HG03139 (cell line): ENCODE data around the gene TF.
"Not testable (repeated sequence)": the region's sequence is repeated elsewhere in the genome, so short reads cannot be mapped to it uniquely, and the experiment has no call there.

ENCODE experiments used
- ATAC-seq: cut with Tn5 transposase; IDR thresholded peaks from one replicate; pipeline ENCODE4 v1.9.1; 2021; ENCODE audit not compliant: unreplicated experiment

Gene TF

GRCh38 chr3:133745981-133746711 is at the start of gene TF:
Gene TF (plus strand): TSS chr3:133746393. CDS start chr3:133746441, 48 bp downstream.
- ATAC-seq = no peak

GRCh38 chr3:133697960-133698359 is 48.2 kb upstream of the TF start:
- ATAC-seq = no peak

- no peak for ATAC-seq
Observed at GRCh38 chr3:133699467-133699866, 46.7 kb upstream of the TF start.

- ATAC-seq = no peak
Observed at GRCh38 chr3:133699903-133700302, 46.3 kb upstream of the TF start.

- no peak for ATAC-seq
Observed at GRCh38 chr3:133700351-133700750, 45.8 kb upstream of the TF start.

GRCh38 chr3:133701435-133702358 is 44.5 kb upstream of the TF start:
- no peak for ATAC-seq

GRCh38 chr3:133703915-133704314 is 42.3 kb upstream of the TF start:
- no peak for ATAC-seq

GRCh38 chr3:133706033-133706432 is 40.2 kb upstream of the TF start:
- ATAC-seq = no peak

GRCh38 chr3:133709139-133709750 is 36.9 kb upstream of the TF start:
- ATAC-seq = no peak

- no peak for ATAC-seq
Observed at GRCh38 chr3:133711013-133711412, 35.2 kb upstream of the TF start.

- no peak for ATAC-seq
Observed at GRCh38 chr3:133712017-133712416, 34.2 kb upstream of the TF start.

GRCh38 chr3:133713347-133713746 is 32.8 kb upstream of the TF start:
- ATAC-seq = no peak

GRCh38 chr3:133717424-133717823 is 28.8 kb upstream of the TF start:
- ATAC-seq = no peak

GRCh38 chr3:133722935-133723334 is 23.3 kb upstream of the TF start:
- no peak for ATAC-seq

- ATAC-seq = no peak
Observed at GRCh38 chr3:133730993-133731392, 15.2 kb upstream of the TF start.

GRCh38 chr3:133732231-133732630 is 14.0 kb upstream of the TF start:
- not testable (repeated sequence) for ATAC-seq

GRCh38 chr3:133733226-133733625 is 13.0 kb upstream of the TF start:
- no peak for ATAC-seq

GRCh38 chr3:133734305-133734704 is 11.9 kb upstream of the TF start:
- ATAC-seq = no peak

- no peak for ATAC-seq
Observed at GRCh38 chr3:133742351-133743091, 3.7 kb upstream of the TF start.

- ATAC-seq = no peak
Observed at GRCh38 chr3:133744241-133744640, 2.0 kb upstream of the TF start.

GRCh38 chr3:133745108-133745507 is 1.1 kb upstream of the TF start:
- ATAC-seq = no peak
